AG20443 (cell line): Measurements from ENCODE around the gene MON1A.
A peak's percentile ranks its signal among the peaks of the same experiment; 100 is the strongest.

ENCODE experiments used
- DNase-seq: peaks from one replicate; pipeline ENCODE4 v3.0.0; 2012; ENCODE audit warnings: low spot score, mixed read lengths

The MON1A gene

DNA sequence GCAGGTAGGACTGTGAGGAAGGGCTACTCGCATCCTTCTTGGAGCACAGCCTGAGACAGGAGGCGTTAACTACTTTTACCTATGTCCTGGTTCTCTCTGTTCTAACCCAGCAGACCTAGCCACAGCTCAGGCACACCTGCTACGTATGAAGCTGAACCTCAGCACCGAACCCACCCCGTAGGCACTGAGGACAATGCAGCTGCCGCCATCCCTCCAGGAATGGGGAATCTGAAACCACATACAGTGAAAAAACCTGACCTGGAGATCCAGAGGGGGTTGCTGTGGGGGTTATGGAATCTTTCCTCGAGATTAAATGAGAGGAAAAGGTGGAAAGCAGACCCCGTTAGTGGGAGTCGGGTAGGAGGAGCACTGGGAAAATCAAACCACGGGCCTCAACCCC is 40.3 kb downstream of the MON1A start:
- no peak for DNase-seq

DNA sequence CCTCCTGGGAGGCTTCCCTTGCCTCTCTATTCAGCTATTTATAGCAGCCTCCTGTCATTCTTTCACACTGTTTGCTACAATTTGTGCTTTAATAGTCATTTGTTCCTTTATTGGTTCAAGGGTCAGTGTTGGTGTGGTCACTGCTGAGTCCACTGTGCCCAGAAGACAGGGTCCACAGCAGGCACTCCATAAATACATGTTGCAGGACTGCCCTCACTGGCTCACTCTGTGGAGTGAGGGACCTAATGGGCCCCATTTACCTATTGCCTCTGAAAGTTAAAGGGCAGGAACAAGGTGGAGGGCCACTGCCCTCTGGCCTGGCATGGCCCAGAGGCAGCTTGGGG is 42.7 kb downstream of the MON1A start:
- DNase-seq = no peak

DNA sequence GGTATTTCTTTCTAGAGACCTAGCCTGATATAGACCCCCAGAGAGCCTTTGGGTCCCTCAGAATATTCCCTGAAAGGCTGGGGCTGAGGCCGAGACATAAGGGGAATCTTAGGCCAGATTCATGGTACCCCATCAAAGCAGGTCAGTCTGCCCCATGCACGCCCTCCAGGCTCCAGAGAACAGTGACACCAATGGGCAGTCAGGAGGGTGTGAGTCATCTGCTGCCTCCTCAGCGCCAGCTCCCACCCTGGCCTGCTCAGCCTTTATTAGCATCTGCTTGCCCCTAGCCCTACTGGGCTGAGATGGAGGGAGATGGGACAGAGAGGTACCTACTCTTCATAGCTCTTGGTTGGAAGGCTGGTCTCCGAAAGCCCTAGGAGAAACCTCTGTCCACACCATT is 45.6 kb downstream of the MON1A start:
- DNase-seq = peak; percentile 60

DNA sequence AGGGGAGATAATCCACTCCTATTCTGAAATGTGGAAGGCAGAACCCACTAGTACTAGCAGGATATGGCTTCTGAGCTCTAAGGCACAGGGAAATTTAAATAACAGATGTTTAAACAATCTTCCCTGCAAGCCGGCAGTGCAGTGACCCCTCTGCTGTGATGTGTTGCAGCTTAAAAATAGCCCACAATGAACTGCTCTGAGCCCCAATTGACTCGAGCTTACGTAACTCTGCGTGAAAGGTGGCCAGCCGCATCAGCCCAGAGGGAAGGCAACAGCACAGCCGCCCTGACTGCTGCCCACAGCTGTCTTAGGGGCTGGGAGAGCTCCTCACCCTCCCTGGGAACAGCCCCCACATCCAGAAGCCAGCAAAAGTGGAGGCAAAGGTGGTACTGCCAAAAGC is 47.4 kb downstream of the MON1A start:
- no peak for DNase-seq

DNA sequence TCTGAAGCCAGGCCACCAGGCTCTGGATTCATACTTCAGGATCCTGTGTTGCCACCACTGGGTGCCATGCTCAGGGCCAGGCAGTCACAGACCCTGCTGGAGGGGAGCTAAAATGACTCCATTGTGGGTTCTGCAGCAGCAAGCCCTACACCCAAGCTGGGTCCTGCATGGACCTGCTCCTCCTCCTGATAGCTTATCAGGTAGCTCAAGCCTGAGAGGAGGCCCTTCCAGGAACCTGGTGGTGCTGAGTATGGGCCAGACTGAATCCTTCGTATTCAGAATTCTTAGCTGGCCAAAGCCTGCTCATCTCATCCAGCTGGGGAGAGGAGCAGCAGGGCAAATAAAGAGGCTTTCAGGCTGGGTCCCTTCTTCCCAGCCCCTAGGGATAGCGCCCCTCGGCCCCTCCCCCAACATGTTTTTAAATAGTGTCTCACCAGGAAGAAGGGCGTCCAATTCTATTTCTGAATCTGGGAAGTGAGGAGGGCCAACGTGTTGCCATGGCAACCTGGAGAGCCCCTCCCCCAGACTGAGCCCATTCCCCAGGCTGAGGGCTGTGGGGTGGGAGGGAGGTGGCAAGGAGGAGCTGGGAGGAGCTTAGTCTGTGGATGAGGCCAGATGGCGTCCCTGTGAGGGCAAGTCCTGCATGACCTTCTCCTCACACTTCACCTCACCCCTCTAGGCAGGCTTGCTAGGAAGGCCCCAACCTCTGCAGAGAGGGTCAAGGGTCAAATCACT is 48.9 kb downstream of the MON1A start:
- DNase-seq = no peak

DNA sequence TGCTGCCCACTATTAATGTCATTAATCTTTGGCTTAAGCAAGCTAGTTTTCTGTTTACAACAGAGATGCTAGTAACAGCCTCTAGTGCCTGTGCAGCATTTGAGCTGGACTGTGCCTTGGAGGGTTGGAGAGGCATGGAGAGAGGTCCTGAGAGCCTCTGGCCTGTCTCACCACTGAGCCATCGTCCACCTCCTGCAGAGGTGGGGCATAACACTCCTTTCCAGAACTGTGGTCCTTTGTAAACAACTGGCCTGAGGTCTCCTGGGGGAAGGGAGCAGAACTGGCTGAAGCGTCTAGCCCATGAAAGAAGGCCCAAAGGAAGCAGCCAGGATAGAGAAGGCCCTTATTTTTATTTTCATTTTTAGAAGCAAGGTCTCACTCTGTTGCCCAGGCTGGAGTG is 49.9 kb downstream of the MON1A start:
- DNase-seq = no peak

DNA sequence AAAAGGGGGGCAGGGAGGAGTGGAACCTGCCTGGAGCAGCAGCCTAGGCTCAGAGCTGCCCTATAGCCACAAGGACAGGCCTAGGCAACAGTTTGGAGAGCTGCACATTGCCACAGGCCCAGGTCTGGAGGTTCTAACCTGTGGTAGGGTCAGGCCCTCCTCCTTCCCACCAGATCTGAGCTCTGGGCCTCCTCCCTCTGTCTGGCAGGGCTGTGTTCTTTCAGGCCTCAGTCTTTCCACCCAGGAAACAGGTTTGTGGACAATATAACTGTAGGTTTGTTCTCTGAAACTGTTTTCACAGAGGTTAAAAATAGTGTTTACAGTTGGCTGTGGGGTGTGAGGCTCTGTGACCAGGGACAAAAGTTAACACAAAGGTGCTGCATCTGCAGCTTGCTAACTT is 50.9 kb downstream of the MON1A start:
- DNase-seq = no peak

DNA sequence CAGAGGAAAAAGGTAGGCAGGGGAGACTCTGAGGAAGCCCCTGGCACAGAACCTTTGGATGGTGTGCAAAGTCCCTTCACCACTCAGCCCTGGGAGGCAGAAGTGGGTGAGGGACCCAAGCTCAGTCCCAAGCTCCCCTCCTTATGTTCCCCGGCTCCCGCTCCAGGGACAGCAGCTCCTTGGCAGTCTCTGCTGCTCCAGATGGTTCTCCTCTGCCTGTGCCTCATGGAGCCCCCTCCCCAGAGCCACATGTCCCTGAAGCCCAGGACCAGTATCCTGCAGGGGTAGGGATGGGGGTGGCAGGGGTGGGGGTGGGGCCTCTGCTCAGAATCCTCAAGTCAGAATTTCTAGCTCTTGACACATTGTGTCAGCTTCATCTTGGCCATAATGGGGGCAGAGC is 51.9 kb downstream of the MON1A start:
- no peak for DNase-seq

DNA sequence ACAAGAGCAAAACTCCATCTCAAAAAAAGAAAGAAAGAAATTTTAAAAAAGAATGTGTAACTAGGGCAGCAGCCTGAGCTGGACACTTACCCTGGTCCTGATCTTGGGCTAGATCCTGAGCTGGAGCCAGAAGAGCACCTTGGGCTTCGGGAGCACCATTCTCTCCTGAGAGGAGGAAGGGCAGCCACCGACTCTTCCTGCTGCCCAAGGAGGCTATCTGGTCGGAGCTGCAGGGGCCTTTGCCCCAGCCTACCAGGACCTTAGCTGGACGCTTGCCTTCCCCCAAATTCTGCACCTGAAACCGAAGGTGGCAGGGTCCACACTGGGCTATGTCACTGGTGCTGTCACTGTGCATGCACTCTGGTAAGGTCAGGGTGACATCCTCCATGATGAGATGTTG is 53.0 kb downstream of the MON1A start:
- no peak for DNase-seq

DNA sequence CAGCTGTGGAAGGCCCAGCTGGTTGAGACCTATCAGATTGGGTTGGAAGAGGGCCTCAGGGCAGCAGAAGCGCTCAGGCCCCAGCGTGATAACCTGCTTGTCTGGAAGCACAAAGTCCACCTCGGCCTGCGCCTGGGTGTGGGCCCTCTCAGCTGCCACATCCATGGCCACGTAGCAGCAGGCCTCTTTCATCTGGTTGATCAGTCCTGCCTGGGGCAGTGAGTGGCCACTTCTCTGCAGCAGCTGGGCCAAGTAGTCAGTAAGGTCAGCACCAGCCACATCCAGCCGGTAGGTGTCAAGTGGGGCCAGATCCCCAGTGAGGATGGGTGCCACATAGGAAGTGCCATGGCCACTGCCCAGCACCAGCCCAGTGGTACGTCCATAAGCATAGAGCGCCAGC is 56.0 kb downstream of the MON1A start:
- no peak for DNase-seq

DNA sequence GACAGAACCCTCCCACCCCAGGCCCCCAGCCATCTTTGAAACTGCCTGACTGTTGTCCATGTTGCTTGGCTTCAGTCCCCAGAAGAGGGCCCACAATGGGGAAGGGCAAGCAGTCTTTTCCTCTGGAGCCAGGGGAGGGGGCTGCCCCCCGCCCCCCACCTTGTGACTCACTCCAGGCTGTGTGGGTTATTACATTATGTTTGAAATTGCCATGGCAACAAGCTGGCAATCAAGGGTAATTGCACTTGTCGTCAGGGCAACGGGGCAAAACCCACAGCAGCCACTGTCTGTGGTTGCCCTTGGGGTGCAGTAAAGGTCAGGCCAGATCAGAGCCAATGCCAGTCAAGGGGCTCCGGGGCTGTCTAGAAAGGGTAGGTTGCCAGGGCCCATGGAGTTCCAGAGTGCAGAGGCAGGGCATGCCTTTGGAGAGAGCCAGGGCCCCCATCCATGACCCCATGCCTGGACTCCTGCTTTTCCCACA is 56.8 kb downstream of the MON1A start:
- no peak for DNase-seq

DNA sequence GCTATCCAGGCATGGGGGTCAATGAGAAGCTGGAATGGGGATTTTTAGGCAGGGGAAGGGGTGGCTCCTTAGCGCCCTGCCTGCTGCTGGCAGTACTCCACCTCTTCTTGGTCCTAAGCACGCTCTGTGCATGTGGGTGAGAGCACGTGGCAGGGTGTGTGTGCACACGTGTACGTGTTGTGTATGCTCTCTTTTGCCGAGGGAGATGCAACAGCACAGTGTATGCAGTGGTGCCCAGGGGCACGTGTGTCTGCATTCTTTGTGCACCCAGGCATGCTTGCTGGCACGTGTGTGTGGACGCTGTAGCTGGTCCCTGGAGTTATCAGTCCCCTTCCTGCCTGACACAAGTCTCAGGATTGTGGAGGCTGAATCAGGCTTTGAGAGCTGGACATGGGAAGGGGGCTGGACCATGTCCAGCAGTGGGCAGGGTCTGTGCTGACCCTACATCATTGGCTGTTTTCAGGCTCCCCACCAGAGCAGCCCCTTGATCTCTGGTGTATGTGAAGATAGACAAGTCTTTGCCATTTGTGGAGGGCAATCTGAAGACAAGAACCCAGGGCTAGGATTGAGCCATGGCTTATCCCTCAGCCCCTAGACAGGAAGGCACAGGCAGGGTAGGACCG is 58.0 kb downstream of the MON1A start:
- DNase-seq = no peak

DNA sequence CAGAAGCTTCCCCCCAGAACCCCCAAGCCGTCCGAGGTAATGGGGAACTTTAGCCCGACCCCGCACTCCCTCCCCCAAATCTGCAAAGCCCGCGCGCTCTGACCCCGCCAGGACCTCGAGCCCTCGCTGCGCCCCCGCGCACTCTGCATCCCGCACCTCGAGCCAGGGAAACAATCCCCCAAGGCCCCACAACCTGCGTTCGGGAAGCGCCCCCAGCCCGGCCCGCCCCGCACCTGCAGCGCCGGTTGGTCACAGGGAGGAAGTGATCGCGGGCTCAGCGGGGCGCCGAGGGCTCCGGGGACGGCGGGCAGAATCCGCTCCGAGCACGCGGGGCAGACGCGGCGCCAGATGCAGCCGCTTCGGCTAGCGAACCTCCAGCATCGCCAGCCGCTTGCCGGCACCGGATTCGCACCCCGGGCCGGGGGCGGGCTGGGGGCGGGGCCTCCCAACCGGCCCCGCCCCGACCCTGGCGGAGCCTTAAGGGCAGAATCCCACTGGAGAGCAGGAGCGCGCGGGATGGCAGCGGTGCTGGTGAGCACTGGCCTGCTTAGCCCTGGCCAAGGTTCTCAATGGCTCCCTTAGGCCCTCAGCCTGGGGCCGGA is 60.0 kb downstream of the MON1A start, which contains the start of gene CAMKV:
Gene CAMKV (minus strand): TSS at position 382 of the 602 bp plus-strand sequence. CDS start 7,518 bp downstream, outside the sequence.
- DNase-seq = peak; percentile 42

DNA sequence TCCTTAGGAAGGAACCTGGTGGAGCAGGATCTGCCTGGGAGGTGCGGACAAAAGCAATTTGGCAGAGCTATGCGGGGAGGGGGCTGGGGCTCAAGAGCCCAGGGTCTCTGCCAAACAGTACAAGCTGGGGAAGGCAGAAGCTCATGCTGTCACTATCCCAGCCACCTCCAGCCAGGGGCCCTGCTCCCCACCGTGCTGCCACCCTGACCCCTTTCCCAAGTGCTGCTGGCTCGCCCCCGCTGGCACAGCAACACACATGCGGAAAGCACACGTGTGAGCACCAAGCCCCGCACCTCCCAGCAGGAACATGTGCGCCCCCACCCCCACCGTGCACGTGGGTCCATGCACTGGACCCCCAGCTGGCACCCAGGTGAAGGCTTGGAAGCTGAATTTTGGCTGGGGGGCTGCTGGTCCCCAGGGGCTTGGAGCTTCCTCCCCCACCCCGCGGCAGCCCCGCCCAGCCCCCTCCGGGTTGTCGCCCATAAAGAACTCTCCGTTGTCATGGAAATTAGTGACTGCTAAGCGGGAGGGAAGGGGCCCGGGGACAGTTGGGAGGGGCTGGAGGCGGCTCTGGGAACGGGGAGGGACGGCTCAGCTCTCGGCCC is 60.6 kb downstream of the MON1A start:
- DNase-seq = no peak

DNA sequence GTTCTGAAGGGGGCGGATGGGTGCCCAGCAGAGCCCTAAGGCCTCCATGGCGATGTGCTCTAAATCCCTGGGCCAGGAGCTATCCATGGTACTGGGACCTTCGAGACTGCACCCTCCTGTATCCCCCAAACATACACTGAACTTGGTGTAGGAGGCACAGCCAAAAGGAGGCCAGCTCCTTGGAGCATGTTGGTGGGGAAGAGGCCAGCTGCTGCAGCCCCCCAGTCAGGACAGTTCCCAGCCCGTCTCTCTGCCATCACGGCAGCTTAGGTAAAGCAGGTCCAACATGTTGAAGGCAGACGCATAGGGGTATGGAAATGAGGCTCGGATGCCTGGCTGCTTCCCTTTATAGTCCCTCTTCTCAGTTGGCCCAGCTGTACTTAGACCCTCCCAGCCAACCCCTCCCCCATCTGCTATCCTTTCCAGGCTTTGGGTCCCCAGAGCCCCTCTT is 61.7 kb downstream of the MON1A start:
- peak; percentile 61 for DNase-seq

DNA sequence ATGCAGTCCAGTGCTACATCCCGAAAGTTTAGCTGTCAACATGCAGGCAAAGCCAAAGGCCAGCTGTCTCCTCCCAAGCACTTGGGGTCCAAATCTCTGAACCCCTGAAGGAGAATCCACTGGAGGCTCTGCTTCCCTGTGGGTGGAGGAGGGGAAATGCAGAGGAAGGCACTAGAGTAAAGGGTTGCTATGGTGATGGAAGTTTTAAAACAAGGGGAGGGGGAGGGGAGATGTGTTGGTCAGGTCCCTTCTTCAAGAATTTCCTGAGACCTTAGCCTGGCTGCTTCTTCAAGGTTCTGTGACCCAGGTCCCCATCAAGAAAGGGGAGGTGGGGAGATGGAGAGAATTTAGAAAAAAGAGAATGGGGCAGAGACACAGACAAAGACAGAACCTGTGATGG is 62.2 kb downstream of the MON1A start:
- DNase-seq = no peak

DNA sequence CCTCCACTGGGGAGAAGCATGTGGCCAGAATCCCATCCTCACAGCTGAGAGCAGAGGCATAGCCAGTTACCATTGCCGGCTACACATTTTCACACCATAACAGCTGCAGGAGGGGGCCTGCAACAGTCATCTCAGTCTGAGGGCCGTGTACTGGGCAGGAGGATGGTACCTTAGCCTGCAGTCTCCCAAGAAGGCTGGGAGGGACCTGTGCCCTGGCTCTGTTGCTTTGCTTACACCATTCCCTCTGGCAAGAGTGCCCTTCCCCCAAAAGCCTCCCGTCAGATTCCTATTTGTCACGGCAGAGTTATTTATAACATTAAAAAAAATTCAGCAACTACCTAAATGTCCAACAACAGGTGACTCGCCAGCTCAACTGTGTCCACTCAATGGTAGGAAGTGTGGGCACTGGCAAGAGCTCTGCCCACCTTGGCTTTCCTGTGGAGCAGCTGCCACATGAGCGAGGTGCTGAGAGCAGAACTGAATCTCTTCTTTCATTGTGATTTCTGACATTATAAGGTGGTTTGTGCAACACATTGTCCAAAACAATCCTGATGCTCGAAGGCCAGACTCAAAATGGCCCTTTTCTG is 64.3 kb downstream of the MON1A start:
- no peak for DNase-seq

DNA sequence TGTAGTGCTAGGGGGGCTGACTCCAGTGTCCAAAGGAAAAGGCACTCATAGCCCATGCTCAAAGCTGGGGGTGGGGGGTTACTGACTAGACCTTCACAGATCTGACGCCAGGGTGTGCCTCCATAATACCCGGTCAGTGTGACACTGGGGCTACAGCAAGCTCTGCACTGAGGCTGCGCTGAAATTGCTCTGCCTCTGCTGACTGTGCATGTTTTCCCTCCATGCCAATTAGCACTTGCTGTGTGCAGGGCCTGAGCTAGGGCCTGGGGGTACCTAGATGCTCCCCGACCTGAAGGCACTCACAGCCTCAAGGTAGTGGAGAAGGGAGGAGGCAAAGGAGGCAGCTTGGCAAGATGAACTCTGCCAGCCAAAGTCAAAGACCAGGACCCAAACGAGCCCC is 65.1 kb downstream of the MON1A start:
- no peak for DNase-seq

DNA sequence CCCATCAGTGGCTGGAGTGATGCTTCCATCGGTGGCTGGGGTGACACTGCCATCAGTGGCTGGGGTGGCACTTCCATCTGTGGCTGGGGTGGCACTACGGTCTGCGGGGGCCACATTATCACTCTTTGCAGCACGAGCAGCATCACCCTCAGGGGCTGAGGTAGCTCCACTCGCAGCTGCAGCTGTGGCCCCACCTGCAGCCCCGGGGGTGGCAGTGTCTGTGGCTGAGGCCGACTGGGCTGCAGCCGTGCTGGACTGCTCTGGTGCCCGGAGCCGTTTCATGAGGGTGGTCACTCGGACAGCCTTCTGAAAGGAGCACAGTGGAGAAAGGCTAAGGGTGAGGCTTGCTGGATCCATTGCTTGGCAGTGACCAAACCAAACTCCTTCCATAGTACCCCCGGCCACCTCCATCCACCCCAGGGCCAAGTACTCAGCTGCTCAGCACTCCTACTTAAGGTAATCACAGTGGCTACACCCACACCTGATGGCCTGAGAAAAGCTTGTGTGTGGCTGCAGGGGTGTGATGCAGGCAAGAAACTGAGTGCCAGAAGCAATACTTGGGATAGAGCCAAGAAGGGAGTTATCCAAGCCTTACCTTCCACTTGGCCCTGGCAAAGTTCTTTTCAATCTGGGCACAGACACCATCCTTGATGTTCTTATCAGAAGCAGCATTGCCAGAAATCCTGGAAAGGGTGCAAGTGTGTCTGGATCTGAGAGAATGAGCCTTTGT is 69.9 kb downstream of the MON1A start:
- no peak for DNase-seq
